OCI-LY1 (cell line): ENCODE data around the gene POLK.

Source experiments
- H2AFZ ChIP-seq: fragments of 200-600 bp; sonication (generic), shearing (Covaris generic); 2 replicates; pipeline ENCODE4 v1.6.0; 2014; ENCODE audit warnings: antibody characterized with exemption, mild to moderate bottlenecking, low read length
- H3F3A ChIP-seq: fragments of 200-600 bp; sonication (generic), shearing (Covaris generic); 2 replicates; pipeline ENCODE4 v1.6.0; 2014; ENCODE audit warnings: mild to moderate bottlenecking, antibody characterized with exemption, low read length, moderate library complexity; ENCODE audit not compliant: insufficient read depth
- H3K27ac ChIP-seq: fragments of 200-600 bp; sonication (generic); 2 replicates; pipeline ENCODE4 v1.5.1; 2014; ENCODE audit warnings: low read length, mixed run types, mild to moderate bottlenecking, low read depth; ENCODE audit not compliant: poor library complexity, severe bottlenecking
- H3K27me3 ChIP-seq: fragments of 200-600 bp; sonication (generic); 2 replicates; pipeline ENCODE4 v1.6.0; 2014; ENCODE audit warnings: antibody characterized with exemption, mild to moderate bottlenecking, low read length, moderate library complexity; ENCODE audit not compliant: insufficient read depth
- H3K36me3 ChIP-seq: fragments of 200-600 bp; sonication (generic); 2 replicates; pipeline ENCODE4 v1.6.1; 2014; ENCODE audit warnings: mild to moderate bottlenecking, antibody characterized with exemption, low read length, moderate library complexity, mixed read lengths; ENCODE audit not compliant: insufficient read depth
- H3K4me1 ChIP-seq: fragments of 200-600 bp; sonication (generic); 2 replicates; pipeline ENCODE4 v1.5.1; 2014; ENCODE audit warnings: mild to moderate bottlenecking, low read length, moderate library complexity; ENCODE audit not compliant: insufficient read depth, severe bottlenecking
- H3K4me2 ChIP-seq: fragments of 200-600 bp; sonication (generic), shearing (Covaris generic); 2 replicates; pipeline ENCODE4 v1.6.1; 2014; ENCODE audit warnings: low read length
- H3K4me3 ChIP-seq: fragments of 200-600 bp; sonication (generic); 2 replicates; pipeline ENCODE4 v1.5.1; 2014; ENCODE audit warnings: low read length, low read depth, mild to moderate bottlenecking, mixed read lengths; ENCODE audit not compliant: poor library complexity, severe bottlenecking
- H3K79me2 ChIP-seq: fragments of 200-600 bp; shearing (Covaris generic); 2 replicates; pipeline ENCODE4 v1.6.1; 2016; ENCODE audit warnings: mixed run types, low read length, mixed read lengths; ENCODE audit not compliant: insufficient read depth
- H3K9ac ChIP-seq: fragments of 200-600 bp; sonication (generic), shearing (Covaris generic); 2 replicates; pipeline ENCODE4 v1.6.1; 2014; ENCODE audit warnings: mild to moderate bottlenecking, low read length, mixed read lengths
- H3K9me2 ChIP-seq: fragments of 200-600 bp; sonication (generic), shearing (Covaris generic); 2 replicates; pipeline ENCODE4 v1.6.1; 2014; ENCODE audit warnings: low read depth, mild to moderate bottlenecking, low read length, mixed read lengths
- H3K9me3 ChIP-seq: fragments of 200-600 bp; shearing (Covaris generic); 2 replicates; pipeline ENCODE4 v1.6.1; 2014; ENCODE audit warnings: low read length, mixed read lengths
- H4K20me1 ChIP-seq: fragments of 200-600 bp; sonication (generic), shearing (Covaris generic); 2 replicates; pipeline ENCODE4 v1.6.0; 2016; ENCODE audit warnings: mild to moderate bottlenecking, low read length; ENCODE audit not compliant: insufficient read depth
- CTCF ChIP-seq: fragments of 200-600 bp; sonication (generic), shearing (Covaris generic); IDR thresholded peaks from 2 replicates; pipeline ENCODE4 v1.5.1; 2017; ENCODE audit warnings: mild to moderate bottlenecking, antibody characterized with exemption, low read length, moderate library complexity, mixed read lengths
- EZH2 ChIP-seq: fragments of 200-600 bp; sonication (generic), shearing (Covaris generic); IDR thresholded peaks from 2 replicates; pipeline ENCODE4 v1.8.0; 2017; ENCODE audit warnings: borderline replicate concordance, mixed run types, mild to moderate bottlenecking, antibody characterized with exemption, low read length, moderate library complexity, mixed read lengths

POLK gene

GRCh38 chr5:75475364-75475763 lies 36.3 kb upstream of the POLK start:
- Histone ChIP-seq H3K27me3 (no peaks in the 10 kb centered on the region), H3K9me3 (peaks cover 1% of the 10 kb centered on the region; the same call in 1 of the 2 replicates), H3K4me1 (no peaks in the 10 kb centered on the region), H3K9ac (no peak overlapping the region), H3K4me2 (no peak overlapping the region), H3K9me2 (no peaks in the 10 kb centered on the region), H3K27ac (no peak overlapping the region), H3K79me2 (no peaks in the 10 kb centered on the region; the same call in 1 of the 2 replicates), H3F3A (no peaks in the 10 kb centered on the region), H4K20me1 (no peaks in the 10 kb centered on the region), H3K36me3 (no peaks in the 10 kb centered on the region), H3K4me3 (no peak overlapping the region), H2AFZ (no peak overlapping the region)
- TF ChIP-seq CTCF = no peak

- H4K20me1 ChIP-seq = no peaks in the 10 kb centered on the region
- H3K79me2 ChIP-seq = peaks cover 22% of the 10 kb centered on the region
- no peaks in the 10 kb centered on the region for H3K4me1 ChIP-seq
These were observed 30.7 kb upstream of the POLK start for GRCh38 chr5:75481024-75481423.

DNA sequence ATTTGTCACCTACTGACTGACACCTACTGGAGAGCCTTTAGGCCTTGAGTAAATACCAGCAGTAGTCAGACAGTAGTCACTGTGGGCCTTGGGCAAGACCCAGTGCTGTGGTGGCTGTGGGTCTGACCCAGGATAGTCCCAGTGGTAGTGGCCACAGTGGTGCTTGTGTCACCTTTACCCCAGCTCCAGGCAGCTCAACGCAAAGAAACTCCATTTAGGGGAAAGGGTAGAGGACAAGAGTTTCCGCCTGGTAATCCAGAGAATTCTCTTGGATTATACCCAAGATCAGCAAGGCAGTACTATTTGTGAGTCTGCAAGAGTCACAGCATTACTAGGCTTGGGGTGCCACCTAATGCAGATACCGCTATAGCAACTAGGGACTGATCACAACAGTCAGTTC lies 29.2 kb upstream of the POLK start:
- Histone ChIP-seq H3K36me3 (peaks cover 23% of the 10 kb centered on the region), H3K79me2 (peaks cover 30% of the 10 kb centered on the region), H3K27ac (no peak overlapping the region), H3K9me3 (peaks cover 16% of the 10 kb centered on the region), H4K20me1 (no peaks in the 10 kb centered on the region), H3K9me2 (no peaks in the 10 kb centered on the region), H2AFZ (no peak overlapping the region), H3F3A (no peaks in the 10 kb centered on the region; the same call in none of the 2 replicates), H3K4me2 (no peak overlapping the region), H3K4me1 (no peaks in the 10 kb centered on the region), H3K4me3 (no peak overlapping the region), H3K9ac (no peak overlapping the region), H3K27me3 (no peaks in the 10 kb centered on the region)
- TF ChIP-seq CTCF = no peak
- TF ChIP-seq EZH2 = no peak

More at GRCh38 chr5:75481024-75481423, 30.7 kb upstream of the POLK start:
- Histone ChIP-seq H3K4me2 (no peak overlapping the region), H3K9me2 (no peaks in the 10 kb centered on the region), H3F3A (no peaks in the 10 kb centered on the region; the same call in none of the 2 replicates), H3K27me3 (no peaks in the 10 kb centered on the region), H3K4me3 (no peak overlapping the region), H3K9me3 (peaks cover 7% of the 10 kb centered on the region), H2AFZ (no peak overlapping the region), H3K27ac (no peak overlapping the region), H3K36me3 (peaks cover 23% of the 10 kb centered on the region), H3K9ac (no peak overlapping the region)
- TF ChIP-seq CTCF (no peak), EZH2 (no peak)
